ENCODE results near the gene NUPR1.
"Not testable (repeated sequence)": the region's sequence is repeated elsewhere in the genome, so short reads cannot be mapped to it uniquely, and the experiment has no call there.

NUPR1 gene

GRCh38 chr16:28502290-28502689 lies 36.5 kb downstream of the NUPR1 start:
- H3K9me2 ChIP-seq (replicated peaks; ENCODE audit: low read depth, low read length): no peaks in the 10 kb centered on the region
- H3K4me1 ChIP-seq (ENCODE audit: insufficient read depth, low read length, poor library complexity, severe bottlenecking): peaks cover 3% of the 10 kb centered on the region
- H3K4me3 ChIP-seq (ENCODE audit: low read length, poor library complexity, severe bottlenecking): no peak overlapping the region
- H3F3A ChIP-seq (ENCODE audit: low read depth): no peaks in the 10 kb centered on the region
- H3K27me3 ChIP-seq (ENCODE audit: insufficient read depth, low read length, poor library complexity, severe bottlenecking): no peaks in the 10 kb centered on the region
- H3K4me2 ChIP-seq (ENCODE audit: low read depth, low read length, poor library complexity, severe bottlenecking): no peak overlapping the region
- no peak overlapping the region for H2AFZ ChIP-seq (ENCODE audit: low read length)
- no peaks in the 10 kb centered on the region for H4K20me1 ChIP-seq (ENCODE audit: insufficient read depth, low read length, poor library complexity, severe bottlenecking)
- no peak overlapping the region for H3K9ac ChIP-seq (ENCODE audit: low read depth, low read length, poor library complexity, severe bottlenecking)
- peaks cover 8% of the 10 kb centered on the region; the same call in 1 of the 2 replicates for H3K79me2 ChIP-seq (ENCODE audit: insufficient read depth, low read length)
- no peaks in the 10 kb centered on the region for H3K36me3 ChIP-seq (ENCODE audit: insufficient read depth, low read length)
- no peak for TF ChIP-seq EZH2phosphoT487 (IDR thresholded peaks at IDR 0.05; ENCODE audit: borderline replicate concordance)
- no peak for TF ChIP-seq CTCF (conservative IDR thresholded peaks at IDR 0.05; ENCODE audit: low read length)
- no peaks in the 10 kb centered on the region for H3K9me3 ChIP-seq (ENCODE audit: insufficient read depth, low read depth, low read length)

- no peaks in the 10 kb centered on the region for H3F3A ChIP-seq (ENCODE audit: low read depth)
- TF ChIP-seq CTCF (conservative IDR thresholded peaks at IDR 0.05; ENCODE audit: low read length): no peak
- no peak for TF ChIP-seq EZH2phosphoT487 (IDR thresholded peaks at IDR 0.05; ENCODE audit: borderline replicate concordance)
- H3K79me2 ChIP-seq (ENCODE audit: insufficient read depth, low read length): peaks cover 15% of the 10 kb centered on the region; the same call in 1 of the 2 replicates
- peaks cover 11% of the 10 kb centered on the region for H3K4me1 ChIP-seq (ENCODE audit: insufficient read depth, low read length, poor library complexity, severe bottlenecking)
- no peak overlapping the region for H3K4me2 ChIP-seq (ENCODE audit: low read depth, low read length, poor library complexity, severe bottlenecking)
- no peak overlapping the region for H2AFZ ChIP-seq (ENCODE audit: low read length)
- H3K9ac ChIP-seq (ENCODE audit: low read depth, low read length, poor library complexity, severe bottlenecking): no peak overlapping the region
- H3K27me3 ChIP-seq (ENCODE audit: insufficient read depth, low read length, poor library complexity, severe bottlenecking): no peaks in the 10 kb centered on the region
- H3K9me3 ChIP-seq (ENCODE audit: insufficient read depth, low read depth, low read length): no peaks in the 10 kb centered on the region
- H3K36me3 ChIP-seq (ENCODE audit: insufficient read depth, low read length): no peaks in the 10 kb centered on the region
- H3K4me3 ChIP-seq (ENCODE audit: low read length, poor library complexity, severe bottlenecking): no peak overlapping the region
- H4K20me1 ChIP-seq (ENCODE audit: insufficient read depth, low read length, poor library complexity, severe bottlenecking): no peaks in the 10 kb centered on the region
- H3K9me2 ChIP-seq (replicated peaks; ENCODE audit: low read depth, low read length): no peaks in the 10 kb centered on the region
These were observed 37.2 kb downstream of the NUPR1 start for GRCh38 chr16:28501258-28502232.

- H4K20me1 ChIP-seq (ENCODE audit: insufficient read depth, low read length, poor library complexity, severe bottlenecking); H3K27me3 ChIP-seq (ENCODE audit: insufficient read depth, low read length, poor library complexity, severe bottlenecking); H3K9me3 ChIP-seq (ENCODE audit: insufficient read depth, low read depth, low read length); H3K36me3 ChIP-seq (ENCODE audit: insufficient read depth, low read length); H3K9me2 ChIP-seq (replicated peaks; ENCODE audit: low read depth, low read length); H2AFZ ChIP-seq (ENCODE audit: low read length); H3K9ac ChIP-seq (ENCODE audit: low read depth, low read length, poor library complexity, severe bottlenecking); H3F3A ChIP-seq (ENCODE audit: low read depth); H3K4me2 ChIP-seq (ENCODE audit: low read depth, low read length, poor library complexity, severe bottlenecking); H3K4me3 ChIP-seq (ENCODE audit: low read length, poor library complexity, severe bottlenecking): not testable (repeated sequence)
- H3K79me2 ChIP-seq (ENCODE audit: insufficient read depth, low read length): peaks cover 25% of the 10 kb centered on the region
- H3K4me1 ChIP-seq (ENCODE audit: insufficient read depth, low read length, poor library complexity, severe bottlenecking): peaks cover 20% of the 10 kb centered on the region
These were observed 38.1 kb downstream of the NUPR1 start for GRCh38 chr16:28500476-28501180.

Measured in Loucy (cell line).